Activated T-cell treated with anti-CD3 and anti-CD28 coated beads, Interleukin-2, amount 50 U/mL, for 72 hours (primary cell): ENCODE results near the gene SLC12A8. TPM values are rescaled to one million over a fixed set of nuclear protein-coding genes. Genes with fewer than 3 reads are reported as not detected.

Experiments
- ATAC-seq, 2 donors: fragments of 150-1000 bp; cut with Tn5 transposase; replicated peaks in 1 of 2; 2 replicates each; pipeline ENCODE4 v1.10.0; 2021; ENCODE audit warnings: moderate library complexity in 2 of 2, mild to moderate bottlenecking in 1 of 2
- DNase-seq, 2 donors: peaks; one replicate each; pipeline ENCODE4 v3.0.0; 2021 to 2022; ENCODE audit warnings: mixed read lengths in 1 of 2
- H3K27ac Mint-ChIP-seq: one replicate; pipeline ENCODE4 v1.8.0; 2022; ENCODE audit warnings: mild to moderate bottlenecking, moderate library complexity, mixed read lengths
- H3K27me3 Mint-ChIP-seq: one replicate; pipeline ENCODE4 v1.8.0; 2022; ENCODE audit warnings: low read depth, mixed read lengths
- H3K36me3 Mint-ChIP-seq, 2 donors: one replicate each; pipeline ENCODE4 v1.8.0; 2022; ENCODE audit warnings: mixed read lengths in 2 of 2, mild to moderate bottlenecking in 1 of 2; ENCODE audit not compliant: insufficient read depth in 2 of 2
- H3K4me1 Mint-ChIP-seq: one replicate; pipeline ENCODE4 v1.8.0; 2022; ENCODE audit warnings: low read depth, mixed read lengths
- H3K4me3 Mint-ChIP-seq, 2 donors: one replicate each; pipeline ENCODE4 v1.8.0; 2022; ENCODE audit warnings: mild to moderate bottlenecking in 2 of 2, mixed read lengths in 2 of 2, moderate library complexity in 2 of 2
- H3K9me3 Mint-ChIP-seq, 2 donors: one replicate each; pipeline ENCODE4 v1.8.0; 2022; ENCODE audit warnings: mixed read lengths in 2 of 2
- total RNA-seq, 2 donors: library from RNA; stranded (reverse); gene quantifications; one replicate each; pipeline ENCODE4 v1.2.3, GENCODE V29; 2022

SLC12A8 gene
- total RNA-seq, 2 donors from 2014 or later, result 0.53 to 2.2 TPM

DNA sequence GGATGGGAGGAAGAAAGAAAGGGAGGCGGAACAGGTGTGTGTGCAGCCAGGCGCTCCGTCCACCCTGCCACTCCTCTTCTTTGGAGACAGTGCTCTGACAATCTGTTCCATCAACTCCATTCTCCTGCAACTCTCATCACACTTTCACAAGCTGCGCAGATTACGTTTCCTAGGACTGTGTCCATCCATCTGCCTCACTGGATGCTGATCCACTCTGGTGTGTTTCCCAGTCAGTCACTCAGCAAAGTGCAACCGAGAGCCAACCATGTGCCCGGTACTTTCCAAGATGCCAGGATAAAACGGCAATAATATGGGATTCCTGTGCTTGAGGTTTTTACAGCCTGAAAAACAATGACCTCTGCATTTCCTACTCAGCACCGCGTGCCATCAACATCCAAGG is 59.6 kb downstream of the SLC12A8 start:
- H3K9me3 Mint-ChIP-seq, result no peaks in the 10 kb centered on the region
- ATAC-seq (no peak), DNase-seq (no peak)
- peaks cover 33% of the 10 kb centered on the region for H3K27me3 Mint-ChIP-seq
- H3K36me3 Mint-ChIP-seq, result no peaks in the 10 kb centered on the region
- H3K4me3 Mint-ChIP-seq, result no peak overlapping the region
- peaks cover 8% of the 10 kb centered on the region for H3K4me1 Mint-ChIP-seq
- no peak overlapping the region for H3K27ac Mint-ChIP-seq

DNA sequence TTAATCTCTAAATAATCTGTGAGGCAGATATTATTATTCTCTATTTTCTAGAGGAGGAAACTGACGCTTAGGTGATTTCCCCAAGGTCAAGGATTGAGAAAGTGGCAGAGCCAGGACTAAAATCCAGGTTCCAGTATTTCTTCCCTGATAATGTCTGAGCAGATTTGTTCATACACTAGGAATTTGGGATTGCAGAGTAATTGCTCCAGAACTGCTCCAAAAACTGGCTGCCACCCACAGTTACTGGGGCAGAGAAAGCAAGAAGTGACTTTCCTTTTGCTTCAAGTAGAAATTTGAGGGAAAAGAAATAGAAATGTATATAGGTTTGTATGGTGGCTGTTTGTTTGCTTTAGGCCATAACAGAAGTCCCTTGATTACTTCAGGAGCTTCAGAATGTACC is 60.6 kb downstream of the SLC12A8 start:
- H3K36me3 Mint-ChIP-seq, result no peaks in the 10 kb centered on the region
- ATAC-seq (no peak), DNase-seq (no peak)
- H3K4me3 Mint-ChIP-seq, result no peak overlapping the region
- no peak overlapping the region for H3K27ac Mint-ChIP-seq
- peaks cover 31% of the 10 kb centered on the region for H3K27me3 Mint-ChIP-seq
- H3K9me3 Mint-ChIP-seq, result no peaks in the 10 kb centered on the region
- H3K4me1 Mint-ChIP-seq, result peaks cover 8% of the 10 kb centered on the region

DNA sequence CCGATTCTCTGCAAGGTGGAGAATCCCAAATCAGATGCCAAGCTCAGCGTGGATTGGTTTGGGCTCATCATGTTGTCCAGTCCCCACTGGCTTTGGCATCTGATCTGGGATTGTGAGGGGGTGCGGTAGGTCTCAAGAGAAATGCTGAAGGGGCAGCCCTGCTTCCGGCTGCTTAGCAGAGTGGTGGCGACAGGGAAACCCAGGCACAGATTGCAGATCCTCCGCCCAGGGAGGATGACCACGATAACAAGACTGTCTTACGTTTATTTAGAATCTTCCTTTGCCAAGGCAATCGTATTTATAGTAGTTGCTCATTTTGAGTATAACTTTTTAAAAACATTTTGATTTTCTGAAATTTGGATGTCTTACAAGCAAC is 61.1 kb downstream of the SLC12A8 start:
- Mint-ChIP-seq H3K4me3 (no peak overlapping the region), H3K9me3 (no peaks in the 10 kb centered on the region), H3K4me1 (peaks cover 8% of the 10 kb centered on the region), H3K36me3 (no peaks in the 10 kb centered on the region), H3K27me3 (peaks cover 31% of the 10 kb centered on the region), H3K27ac (no peak overlapping the region)
- no peak for DNase-seq
- ATAC-seq, result no peak

DNA sequence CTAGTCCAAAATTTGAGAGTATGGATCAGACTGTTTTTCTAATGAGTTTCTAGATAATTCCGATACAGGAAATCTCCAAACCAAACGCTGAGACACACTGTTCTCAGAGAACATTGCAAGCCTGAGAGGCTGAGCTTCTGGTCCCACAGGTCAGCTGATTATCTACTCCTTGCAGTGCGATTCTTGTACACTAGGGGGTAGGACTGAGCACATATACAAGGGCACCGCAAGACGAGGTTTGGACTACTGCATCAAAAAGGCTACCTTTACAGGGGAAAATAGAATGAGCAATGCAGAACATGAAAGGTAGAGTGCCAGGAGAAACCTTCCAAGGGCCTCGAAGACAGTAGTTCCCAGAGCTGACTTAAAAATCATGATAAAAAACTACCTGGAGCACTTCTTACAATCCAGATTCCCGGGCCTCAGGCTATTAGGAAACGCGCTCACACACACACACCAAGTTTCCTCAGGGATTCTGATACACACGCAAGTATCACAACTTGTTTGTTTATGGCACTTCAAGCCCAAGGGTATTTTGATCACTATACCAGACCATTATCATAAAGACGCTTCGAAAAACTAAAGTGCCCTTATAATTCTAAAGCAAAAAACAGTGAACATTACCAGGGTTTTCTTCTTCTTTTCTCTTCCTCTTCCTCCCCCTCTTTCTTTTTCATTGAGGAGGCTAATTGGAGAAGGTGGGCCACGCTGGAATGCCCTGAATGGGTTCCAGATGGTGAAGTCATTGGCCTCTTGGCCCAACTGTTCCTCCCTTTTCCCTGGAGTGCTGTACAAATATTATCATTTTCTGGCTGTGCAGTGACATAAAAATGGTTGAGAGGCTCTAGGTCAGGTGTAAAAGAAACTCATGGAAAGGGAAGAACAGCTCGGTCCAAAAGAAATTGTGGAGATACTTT is 61.8 kb downstream of the SLC12A8 start:
- peaks cover 31% of the 10 kb centered on the region for H3K27me3 Mint-ChIP-seq
- peak; percentile 68 to 75 for ATAC-seq
- H3K4me3 Mint-ChIP-seq, result no peak overlapping the region
- H3K36me3 Mint-ChIP-seq, result no peaks in the 10 kb centered on the region
- no peak overlapping the region for H3K27ac Mint-ChIP-seq
- peak; percentile 67 to 74 for DNase-seq
- peaks cover 8% of the 10 kb centered on the region for H3K4me1 Mint-ChIP-seq
- H3K9me3 Mint-ChIP-seq, result no peaks in the 10 kb centered on the region

DNA sequence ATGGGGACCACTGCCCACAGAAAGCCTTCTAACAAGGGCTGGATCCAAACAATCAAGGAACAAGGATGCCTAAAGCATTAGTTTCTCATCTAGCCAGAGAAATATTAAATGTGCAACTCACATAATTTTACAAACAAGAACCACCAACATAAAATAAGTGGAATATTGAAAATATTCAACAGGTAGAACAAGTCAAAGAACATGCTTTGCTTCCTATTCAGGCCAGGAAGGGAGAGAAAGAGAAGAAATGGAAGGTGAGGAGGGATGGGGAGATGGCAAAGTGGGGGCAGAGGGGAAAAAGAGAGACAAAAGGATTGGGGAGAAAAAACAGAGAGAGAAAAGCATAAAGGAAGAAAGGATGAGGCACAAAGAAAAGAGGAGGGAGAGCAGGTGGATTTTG is 63.1 kb downstream of the SLC12A8 start:
- Mint-ChIP-seq H3K27me3 (peaks cover 42% of the 10 kb centered on the region), H3K36me3 (no peaks in the 10 kb centered on the region), H3K4me1 (no peaks in the 10 kb centered on the region), H3K4me3 (no peak overlapping the region), H3K9me3 (no peaks in the 10 kb centered on the region), H3K27ac (no peak overlapping the region)
- DNase-seq (no peak), ATAC-seq (no peak)

DNA sequence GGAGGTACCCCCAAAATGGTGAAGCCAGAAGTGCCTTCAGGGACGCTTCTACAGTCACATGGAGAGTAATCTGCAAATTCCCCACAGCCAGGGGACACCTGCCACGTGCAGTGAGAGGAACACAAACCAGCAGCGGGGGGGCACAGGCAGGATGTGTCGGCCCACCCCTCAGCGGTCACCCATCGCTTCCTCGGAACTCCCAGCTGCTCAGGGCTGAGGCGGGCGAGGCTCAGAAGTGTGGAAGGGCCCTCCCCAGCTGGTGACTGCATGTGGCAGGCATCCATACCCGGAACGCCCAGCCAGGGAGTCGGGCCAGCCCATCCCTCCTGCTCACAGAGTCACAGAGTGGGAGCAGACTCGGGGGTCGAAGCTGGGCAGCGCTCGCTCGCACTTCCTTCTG is 63.7 kb downstream of the SLC12A8 start:
- no peak overlapping the region for H3K27ac Mint-ChIP-seq
- H3K27me3 Mint-ChIP-seq, result peaks cover 48% of the 10 kb centered on the region
- H3K9me3 Mint-ChIP-seq, result no peaks in the 10 kb centered on the region
- no peak overlapping the region for H3K4me3 Mint-ChIP-seq
- no peaks in the 10 kb centered on the region for H3K4me1 Mint-ChIP-seq
- no peaks in the 10 kb centered on the region for H3K36me3 Mint-ChIP-seq
- no peak for DNase-seq
- ATAC-seq, result no peak

DNA sequence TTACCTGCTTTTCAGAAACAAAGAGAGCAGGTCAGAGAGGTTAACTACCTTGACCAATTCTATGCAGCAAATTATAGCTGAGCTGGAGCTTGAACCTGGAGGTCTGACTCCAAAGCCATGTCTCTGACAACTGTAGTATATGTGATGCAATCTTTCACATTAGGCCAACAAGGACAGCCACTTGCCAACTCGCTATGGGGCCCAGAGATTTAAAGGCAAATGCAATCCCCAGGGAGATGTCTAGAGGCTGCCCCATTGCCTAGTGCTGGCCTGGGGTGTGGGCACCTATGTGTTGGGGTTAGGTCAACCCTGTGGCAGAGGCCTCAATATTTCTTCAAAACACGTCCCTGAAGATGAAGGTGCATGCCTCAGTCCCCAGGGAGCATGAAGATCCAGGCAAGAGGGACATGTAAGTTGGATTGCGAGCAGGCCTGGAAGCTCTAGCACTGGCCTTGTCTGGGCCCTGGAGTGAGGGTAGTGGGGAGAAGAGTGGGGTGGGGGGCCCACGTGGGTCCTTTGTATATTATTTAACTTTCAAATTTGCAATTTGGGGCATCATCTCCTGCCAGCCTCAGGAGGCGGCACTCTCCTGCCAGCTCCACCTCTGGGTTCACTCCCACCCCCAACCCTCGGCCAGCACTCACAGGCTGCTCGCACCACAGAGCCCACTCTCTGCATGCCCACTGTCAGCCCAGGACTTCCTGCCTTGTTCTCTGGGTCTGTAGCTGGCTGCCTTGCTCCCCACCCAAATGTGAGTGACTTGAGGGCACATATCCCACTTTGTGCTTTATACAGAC is 64.3 kb downstream of the SLC12A8 start:
- Mint-ChIP-seq H3K4me3 (no peak overlapping the region), H3K27me3 (peaks cover 49% of the 10 kb centered on the region), H3K9me3 (no peaks in the 10 kb centered on the region), H3K27ac (no peak overlapping the region), H3K4me1 (no peaks in the 10 kb centered on the region), H3K36me3 (no peaks in the 10 kb centered on the region)
- no peak for DNase-seq
- no peak for ATAC-seq

DNA sequence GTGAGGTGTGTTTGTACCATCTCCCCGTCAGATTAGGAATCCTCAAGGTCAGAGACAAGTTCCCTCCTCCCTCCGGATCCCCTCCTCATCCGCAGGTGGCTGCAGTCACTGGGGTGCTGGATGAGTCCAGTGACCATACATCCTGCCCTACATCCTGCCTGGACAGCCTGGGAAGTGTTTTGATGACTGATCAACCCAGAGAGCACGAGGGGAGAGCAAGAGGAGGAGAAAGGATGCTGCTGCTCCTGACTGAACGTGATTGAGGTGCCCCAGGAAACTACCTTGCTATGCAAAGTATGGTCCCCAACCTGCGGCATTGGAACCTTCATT is 65.1 kb downstream of the SLC12A8 start:
- Mint-ChIP-seq H3K27ac (no peak overlapping the region), H3K9me3 (no peaks in the 10 kb centered on the region), H3K36me3 (no peaks in the 10 kb centered on the region), H3K27me3 (peaks cover 49% of the 10 kb centered on the region), H3K4me1 (peaks cover 6% of the 10 kb centered on the region), H3K4me3 (no peak overlapping the region)
- DNase-seq (no peak), ATAC-seq (no peak)

DNA sequence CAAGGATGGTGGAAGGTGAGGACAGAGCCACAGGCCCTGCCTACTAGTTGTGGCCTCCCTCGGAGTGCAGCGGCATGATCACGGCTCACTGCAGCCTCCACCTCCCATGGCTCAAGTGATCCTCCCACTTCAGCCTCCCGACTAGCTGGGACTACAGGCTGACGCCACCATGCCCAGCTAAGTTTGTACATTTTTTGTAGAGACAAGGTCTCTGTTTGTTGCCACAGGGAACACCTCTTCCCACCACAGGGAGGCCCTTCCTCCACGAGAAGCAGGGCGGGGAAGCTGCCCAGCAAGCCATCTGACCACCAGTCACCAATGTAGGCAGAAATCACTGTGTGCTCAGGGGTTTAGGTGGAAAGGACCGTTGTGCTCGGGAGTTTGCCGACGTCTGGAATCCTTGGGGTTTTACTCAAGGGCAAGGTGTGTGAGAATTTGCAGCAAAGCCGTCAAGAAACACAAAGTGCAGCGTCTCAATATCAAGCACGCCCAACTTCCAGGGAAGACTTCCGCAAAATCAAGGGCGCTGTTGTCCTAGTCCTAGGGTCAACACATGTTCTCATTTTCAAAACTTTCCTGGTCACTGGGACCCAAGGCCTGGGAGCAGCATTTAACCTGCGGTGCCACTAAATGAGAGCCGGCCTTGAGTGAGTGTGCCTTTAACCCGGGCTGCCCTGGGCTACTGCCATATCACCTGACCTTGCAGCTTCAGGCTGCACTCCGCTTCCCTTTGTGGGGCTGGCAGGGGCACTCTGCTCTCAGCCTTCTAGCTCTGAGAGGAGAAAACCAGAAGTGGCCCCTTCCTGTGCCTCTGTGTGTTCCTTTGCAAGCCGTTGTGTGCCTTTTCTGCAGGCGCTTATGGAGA is 65.7 kb downstream of the SLC12A8 start:
- ATAC-seq, result peak in 1 of 2 donors; percentile 19
- Mint-ChIP-seq H3K4me1 (peaks cover 12% of the 10 kb centered on the region), H3K27ac (no peak overlapping the region), H3K27me3 (peaks cover 49% of the 10 kb centered on the region), H3K4me3 (no peak overlapping the region), H3K36me3 (no peaks in the 10 kb centered on the region), H3K9me3 (no peaks in the 10 kb centered on the region)
- no peak for DNase-seq

DNA sequence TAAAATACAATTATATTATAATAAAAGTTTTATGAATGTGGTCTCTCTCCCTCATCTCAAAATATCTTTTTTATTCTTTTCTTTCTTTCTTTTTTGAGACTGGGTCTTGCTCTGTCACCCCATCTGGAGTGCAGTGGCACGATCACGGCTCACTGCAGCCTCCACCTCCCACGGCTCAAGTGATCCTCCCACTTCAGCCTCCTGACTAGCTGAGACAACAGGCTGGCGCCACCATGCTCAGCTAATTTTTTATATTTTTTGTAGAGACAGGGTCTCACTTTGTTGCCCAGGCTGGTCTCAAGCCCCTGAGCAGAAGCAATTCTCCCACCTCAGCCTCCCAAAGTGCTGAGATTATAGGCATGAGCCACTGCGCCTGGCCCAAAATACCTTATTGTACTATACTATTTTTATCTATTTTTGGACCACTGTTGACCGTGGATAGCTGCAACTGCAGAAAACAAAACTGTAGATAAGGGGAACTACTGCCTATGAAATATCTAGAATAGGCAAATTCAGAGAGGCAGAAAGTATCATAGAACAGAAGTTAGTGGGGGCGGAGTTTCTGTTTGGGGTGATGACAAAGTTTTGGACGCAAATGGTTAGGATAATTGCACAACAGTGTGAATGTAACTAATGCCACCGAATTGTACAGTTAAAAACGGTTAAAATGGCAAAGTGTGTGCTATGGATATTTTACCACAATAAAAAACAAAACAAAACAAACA is 66.6 kb downstream of the SLC12A8 start:
- no peak overlapping the region for H3K27ac Mint-ChIP-seq
- peaks cover 49% of the 10 kb centered on the region for H3K27me3 Mint-ChIP-seq
- no peak for DNase-seq
- H3K36me3 Mint-ChIP-seq, result no peaks in the 10 kb centered on the region
- H3K9me3 Mint-ChIP-seq, result no peaks in the 10 kb centered on the region
- peaks cover 21% of the 10 kb centered on the region for H3K4me1 Mint-ChIP-seq
- no peak for ATAC-seq
- H3K4me3 Mint-ChIP-seq, result no peak overlapping the region

DNA sequence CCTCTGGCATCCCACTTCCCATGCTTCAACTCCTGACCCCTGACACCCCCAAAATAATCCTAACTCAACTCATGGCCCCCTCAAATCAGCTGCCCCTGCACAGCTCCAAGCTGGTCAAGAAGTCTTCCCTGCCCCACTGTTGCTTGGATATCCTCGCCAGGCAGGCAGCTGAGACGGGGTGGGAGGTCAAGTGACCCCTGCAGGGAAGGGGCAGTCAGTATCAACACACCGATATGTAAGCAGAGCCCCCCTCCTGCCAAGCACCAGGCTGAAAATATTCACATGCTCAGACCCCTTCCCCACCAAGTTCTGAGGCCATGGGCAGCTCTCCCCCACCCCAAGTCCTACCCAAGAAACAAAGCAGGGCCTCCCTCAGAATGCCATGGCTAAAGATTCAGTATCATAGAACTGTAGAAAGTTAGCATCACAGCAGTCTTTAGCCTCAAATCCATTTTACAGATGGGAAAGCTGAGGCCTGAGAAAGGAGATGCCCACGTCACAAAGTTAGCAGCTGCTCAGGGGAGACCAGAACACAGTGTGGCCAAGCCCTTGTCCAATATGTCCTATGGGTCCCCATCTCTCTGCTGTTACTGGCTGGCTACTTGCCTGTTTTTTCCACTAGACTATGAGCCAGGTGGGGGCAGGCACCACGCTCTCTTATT is 67.8 kb downstream of the SLC12A8 start:
- H3K27me3 Mint-ChIP-seq, result peaks cover 55% of the 10 kb centered on the region
- peaks cover 2 to 3% of the 10 kb centered on the region in 2 donors for H3K36me3 Mint-ChIP-seq
- H3K4me1 Mint-ChIP-seq, result peaks cover 29% of the 10 kb centered on the region

DNA sequence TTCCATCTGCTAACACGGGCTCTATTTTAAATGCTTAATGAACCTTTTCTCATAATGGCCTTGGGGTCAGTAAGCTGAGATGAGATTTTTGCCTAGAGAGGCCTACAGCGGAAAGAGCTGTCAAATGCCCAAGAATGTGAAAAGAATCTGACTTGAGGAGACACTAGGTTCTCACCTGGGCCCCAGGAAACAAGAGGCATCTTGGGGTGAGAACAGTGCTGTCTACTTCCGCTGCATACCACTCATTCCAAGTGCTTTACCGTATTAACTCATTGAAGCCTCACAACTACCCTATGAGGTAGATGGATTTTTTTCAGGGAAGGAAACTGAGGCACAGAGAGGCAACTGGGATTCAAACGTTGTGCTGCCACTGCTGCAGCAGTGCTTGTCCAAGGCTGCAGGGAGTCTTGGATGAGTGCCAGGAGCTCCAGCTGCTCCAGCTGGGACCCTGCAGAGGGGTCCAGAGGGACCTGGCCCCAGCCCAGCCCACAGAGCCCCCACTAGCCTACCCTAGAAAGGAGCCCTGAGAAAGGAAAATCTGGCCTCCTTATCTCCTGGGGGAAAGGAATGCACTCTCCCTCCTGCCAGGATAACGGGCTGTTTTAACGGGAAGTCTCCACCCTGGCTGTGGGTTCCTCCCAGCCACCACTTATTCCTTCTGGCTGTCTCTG is 68.4 kb downstream of the SLC12A8 start:
- ATAC-seq, result no peak
- Mint-ChIP-seq H3K9me3 (no peaks in the 10 kb centered on the region), H3K36me3 (peaks cover 2 to 3% of the 10 kb centered on the region in 2 donors), H3K4me3 (no peak overlapping the region), H3K27me3 (peaks cover 55% of the 10 kb centered on the region), H3K4me1 (peaks cover 29% of the 10 kb centered on the region), H3K27ac (no peak overlapping the region)
- DNase-seq, result no peak

More for the DNA sequence above, 67.8 kb downstream of the SLC12A8 start:
- DNase-seq (no peak), ATAC-seq (no peak)
- H3K9me3 Mint-ChIP-seq, result no peaks in the 10 kb centered on the region
- no peak overlapping the region for H3K4me3 Mint-ChIP-seq
- H3K27ac Mint-ChIP-seq, result no peak overlapping the region
